Activated naive CD4-positive, alpha-beta T cell treated with anti-CD3 and anti-CD28 coated beads, Interleukin-2, amount 10 ng/mL, durations not matched to agents 7 days and 5 days (primary cell): ENCODE data around the gene DES.

Source experiments
- CTCF ChIA-PET: fragments of 350-600 bp; sonication (Branson Sonifier 250); formaldehyde crosslinking; loops from one replicate; lab custom pipeline; 2021; ENCODE audit warnings: antibody characterized with exemption; lab: Charles Lee
- DNase-seq: peaks from one replicate; pipeline ENCODE4 v3.0.0-alpha.2; 2020
- H3K27ac Mint-ChIP-seq: one replicate; pipeline ENCODE4 v1.8.0; 2021; ENCODE audit warnings: mild to moderate bottlenecking, moderate library complexity, mixed read lengths
- H3K27me3 Mint-ChIP-seq: one replicate; pipeline ENCODE4 v1.8.0; 2021; ENCODE audit warnings: mild to moderate bottlenecking, mixed read lengths
- H3K36me3 Mint-ChIP-seq: one replicate; pipeline ENCODE4 v1.8.0; 2021; ENCODE audit warnings: mixed read lengths
- H3K4me1 Mint-ChIP-seq: one replicate; pipeline ENCODE4 v1.8.0; 2021; ENCODE audit warnings: mixed read lengths
- H3K4me3 Mint-ChIP-seq: one replicate; pipeline ENCODE4 v1.8.0; 2021; ENCODE audit warnings: mild to moderate bottlenecking, moderate library complexity, mixed read lengths
- H3K9me3 Mint-ChIP-seq: one replicate; pipeline ENCODE4 v1.8.0; 2021; ENCODE audit warnings: mixed read lengths

DES gene

DNA sequence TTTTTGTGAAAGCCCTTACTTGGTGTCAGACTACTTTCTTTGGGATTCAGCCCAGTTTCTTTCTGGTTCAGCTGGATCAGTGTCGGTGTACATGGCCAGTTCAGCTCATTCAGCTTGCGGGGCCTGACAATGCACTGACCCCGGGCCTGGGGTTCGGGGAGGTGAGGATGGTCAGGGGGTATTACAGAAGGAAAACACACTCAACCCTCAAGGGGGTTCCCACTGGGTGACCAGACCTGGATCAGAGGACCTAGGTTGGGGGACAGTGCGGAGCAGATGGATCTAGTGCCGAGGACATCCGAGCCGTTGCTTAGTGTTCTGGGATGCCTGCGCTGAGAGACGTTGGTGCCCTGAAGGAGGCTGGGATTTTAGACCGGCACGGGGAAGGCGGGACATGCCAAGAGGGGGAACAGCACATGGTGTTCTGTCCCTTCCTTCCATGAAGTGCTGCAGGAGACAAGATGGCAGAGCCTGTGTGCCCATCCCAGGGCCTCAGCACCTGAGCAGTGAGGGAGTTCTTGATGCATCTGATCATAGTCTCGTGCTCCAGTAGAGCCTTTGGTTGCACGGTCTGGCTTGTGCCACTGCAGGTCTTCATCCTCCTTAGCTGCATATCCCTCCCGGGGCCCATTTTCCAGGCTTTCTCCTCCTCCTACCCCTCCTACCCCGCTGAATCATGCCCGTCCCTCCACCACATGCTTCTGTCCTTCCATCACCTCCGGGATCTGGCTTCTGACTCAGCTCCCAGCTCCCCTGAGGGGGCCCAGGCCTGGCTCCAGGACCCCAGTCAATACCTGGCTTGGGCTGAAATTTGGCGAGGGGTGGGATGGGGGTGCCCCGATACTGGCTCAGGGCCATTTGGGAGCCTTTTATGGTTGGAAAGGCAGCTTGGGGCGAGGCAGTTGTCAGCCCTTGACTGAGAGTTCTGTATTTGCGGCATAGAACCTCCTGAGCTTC is 34.5 kb downstream of the DES start:
- Mint-ChIP-seq H3K4me3 (no peak overlapping the region), H3K27me3 (peaks cover 64% of the 10 kb centered on the region)
- DNase-seq = no peak

DNA sequence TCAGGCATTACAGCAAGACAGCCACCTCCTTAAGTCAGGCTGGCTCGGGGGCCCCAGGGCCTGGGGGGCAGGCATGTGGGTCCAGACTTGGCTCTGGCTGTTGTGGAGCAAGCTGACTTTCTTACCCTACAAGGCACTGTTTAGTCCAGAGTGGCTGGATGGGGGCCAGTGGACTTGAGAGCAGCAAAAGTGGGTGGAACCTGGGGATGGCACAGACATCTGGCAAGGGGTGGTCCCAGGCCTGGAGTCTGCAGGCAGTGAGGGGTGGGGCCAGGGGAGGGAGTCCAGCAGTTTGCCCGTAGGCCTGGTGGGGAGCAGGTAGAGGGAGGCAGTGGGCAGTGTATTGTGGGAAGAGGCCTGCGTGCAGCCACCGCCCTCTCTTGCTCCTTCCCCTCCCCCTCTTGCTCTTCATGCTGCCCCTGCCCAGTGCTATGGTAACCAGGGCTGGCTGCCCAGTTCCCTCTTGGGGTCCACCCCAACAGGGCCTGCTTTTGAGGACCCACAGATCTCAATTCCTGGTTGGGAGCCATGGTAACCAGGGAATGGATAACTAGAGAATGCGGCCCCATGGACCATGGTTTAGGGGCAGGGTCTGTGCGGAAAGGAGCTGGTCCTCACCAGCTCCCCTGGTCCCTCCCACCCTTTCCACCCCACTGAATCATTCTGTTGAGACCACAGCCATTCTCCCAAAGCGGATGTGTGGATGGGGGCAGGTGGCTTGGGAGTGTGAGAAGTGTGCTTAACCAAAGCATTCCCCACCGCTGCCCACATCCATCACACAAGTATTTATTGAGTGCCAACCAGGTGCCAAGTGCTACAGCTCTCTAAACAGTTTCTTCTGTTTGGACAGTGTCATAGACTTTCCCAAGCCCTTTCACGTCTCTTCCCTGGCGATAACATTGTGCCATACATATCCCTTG is 35.8 kb downstream of the DES start:
- DNase-seq = no peak
- peaks cover 3% of the 10 kb centered on the region for H3K4me1 Mint-ChIP-seq
- H3K9me3 Mint-ChIP-seq = no peaks in the 10 kb centered on the region
- no peak overlapping the region for H3K4me3 Mint-ChIP-seq
- H3K27me3 Mint-ChIP-seq = peaks cover 54% of the 10 kb centered on the region
- H3K27ac Mint-ChIP-seq = no peak overlapping the region
- CTCF ChIA-PET = interaction anchor here (1.1 to 1.3 kb wide), 2 partner anchors 20 to 87 kb away, joined by 4 read pairs; no protein-coding TSS in a partner anchor
- no peaks in the 10 kb centered on the region for H3K36me3 Mint-ChIP-seq

More for the DNA sequence above, 34.5 kb downstream of the DES start:
- Mint-ChIP-seq H3K4me1 (peaks cover 3% of the 10 kb centered on the region), H3K36me3 (no peaks in the 10 kb centered on the region), H3K9me3 (no peaks in the 10 kb centered on the region), H3K27ac (no peak overlapping the region)
- CTCF ChIA-PET = interaction anchor here (1.1 to 1.3 kb wide), 2 partner anchors 19 to 88 kb away, joined by 4 read pairs; no protein-coding TSS in a partner anchor

DNA sequence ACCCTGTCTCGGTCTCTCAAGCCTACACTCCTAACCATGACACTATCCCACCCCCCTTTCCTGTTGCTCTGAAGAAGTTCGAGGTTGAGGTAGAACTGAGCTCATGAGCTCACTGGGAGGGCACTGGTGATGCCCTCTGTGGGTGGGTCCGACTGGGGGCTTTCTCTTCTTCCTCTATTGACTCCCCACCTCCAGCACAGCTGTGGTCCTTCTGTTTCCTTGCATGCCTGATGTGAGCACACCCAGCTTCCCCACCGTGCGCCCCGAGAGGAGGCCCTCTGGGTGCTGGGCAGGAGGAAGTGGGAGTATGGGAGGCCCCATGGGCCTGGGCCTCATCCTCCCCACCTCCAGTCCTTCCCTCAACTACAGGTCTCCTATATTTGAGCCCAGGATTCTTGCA is 37.4 kb downstream of the DES start:
- CTCF ChIA-PET = interaction anchor here (0.8 to 1.5 kb wide), 5 partner anchors 9 to 43 kb away, joined by 3 to 4 read pairs (median 3); partner anchors contain the start of gene GMPPA
- Mint-ChIP-seq H3K9me3 (no peaks in the 10 kb centered on the region), H3K4me3 (no peak overlapping the region), H3K27ac (peak overlapping the region; percentile 34), H3K36me3 (no peaks in the 10 kb centered on the region), H3K4me1 (no peaks in the 10 kb centered on the region), H3K27me3 (peaks cover 38% of the 10 kb centered on the region)
- no peak for DNase-seq

DNA sequence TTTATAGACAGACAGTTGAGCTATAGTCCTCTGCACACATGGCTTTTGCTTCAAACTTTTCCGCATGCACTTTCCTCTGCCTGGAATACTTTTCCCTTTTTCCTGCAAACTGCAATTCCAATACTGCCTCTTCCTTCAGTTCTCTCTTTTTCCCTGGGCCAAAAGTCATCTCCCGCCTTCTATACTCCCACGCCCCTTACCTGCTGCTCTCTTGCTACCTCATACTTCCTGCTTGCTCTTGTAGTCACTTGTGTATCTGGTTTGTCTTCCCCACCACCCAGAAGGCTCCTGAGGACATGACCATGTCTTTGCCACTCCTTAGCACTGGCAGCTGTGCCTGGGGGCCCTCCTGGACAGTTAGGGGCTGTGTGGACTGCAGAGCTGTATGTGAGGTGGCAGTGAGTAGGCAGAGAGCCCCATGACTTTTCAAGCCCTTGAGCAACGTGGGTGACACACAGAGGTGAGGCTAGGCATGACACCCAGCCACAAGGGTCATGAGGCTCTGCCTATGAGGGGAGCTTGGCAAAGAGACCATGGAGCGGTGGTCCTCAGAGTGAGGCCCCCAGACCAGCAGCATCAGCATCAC is 39.7 kb downstream of the DES start:
- no peak overlapping the region for H3K4me3 Mint-ChIP-seq
- H3K27ac Mint-ChIP-seq = no peak overlapping the region
- DNase-seq = no peak
- H3K9me3 Mint-ChIP-seq = no peaks in the 10 kb centered on the region
- no peaks in the 10 kb centered on the region for H3K36me3 Mint-ChIP-seq
- peaks cover 15% of the 10 kb centered on the region for H3K27me3 Mint-ChIP-seq
- CTCF ChIA-PET = interaction anchor here (0.6 to 2.5 kb wide), 11 partner anchors 9 to 1648 kb away, joined by 3 to 23 read pairs (median 3); no protein-coding TSS in a partner anchor
- peaks cover 3% of the 10 kb centered on the region for H3K4me1 Mint-ChIP-seq

DNA sequence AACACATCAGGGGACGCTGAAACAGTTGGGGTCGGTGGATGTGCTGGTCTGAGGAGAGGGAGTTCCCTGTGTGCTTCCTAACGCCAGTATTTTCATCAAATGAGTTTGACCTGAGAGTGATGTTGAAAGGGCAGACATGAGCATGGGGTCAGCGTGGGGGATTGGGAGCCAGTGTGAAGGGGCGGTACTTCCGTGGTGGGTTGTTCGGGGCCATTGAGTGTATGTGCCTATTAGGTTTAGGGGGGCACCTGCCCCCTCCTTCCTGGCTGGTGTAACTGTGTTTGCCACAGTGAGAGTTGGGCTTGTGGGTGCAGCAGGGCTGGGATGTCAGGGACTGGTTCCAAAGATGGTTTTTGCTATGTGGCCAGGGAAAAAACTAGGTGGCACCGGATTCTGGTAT is 40.8 kb downstream of the DES start:
- no peak overlapping the region for H3K27ac Mint-ChIP-seq
- H3K4me3 Mint-ChIP-seq = no peak overlapping the region
- H3K36me3 Mint-ChIP-seq = no peaks in the 10 kb centered on the region
- CTCF ChIA-PET = interaction anchor here (0.8 to 2.5 kb wide), 8 partner anchors 9 to 71 kb away, joined by 3 to 23 read pairs (median 4); no protein-coding TSS in a partner anchor
- no peaks in the 10 kb centered on the region for H3K9me3 Mint-ChIP-seq
- DNase-seq = no peak
- H3K4me1 Mint-ChIP-seq = peaks cover 3% of the 10 kb centered on the region
- peaks cover 11% of the 10 kb centered on the region for H3K27me3 Mint-ChIP-seq

DNA sequence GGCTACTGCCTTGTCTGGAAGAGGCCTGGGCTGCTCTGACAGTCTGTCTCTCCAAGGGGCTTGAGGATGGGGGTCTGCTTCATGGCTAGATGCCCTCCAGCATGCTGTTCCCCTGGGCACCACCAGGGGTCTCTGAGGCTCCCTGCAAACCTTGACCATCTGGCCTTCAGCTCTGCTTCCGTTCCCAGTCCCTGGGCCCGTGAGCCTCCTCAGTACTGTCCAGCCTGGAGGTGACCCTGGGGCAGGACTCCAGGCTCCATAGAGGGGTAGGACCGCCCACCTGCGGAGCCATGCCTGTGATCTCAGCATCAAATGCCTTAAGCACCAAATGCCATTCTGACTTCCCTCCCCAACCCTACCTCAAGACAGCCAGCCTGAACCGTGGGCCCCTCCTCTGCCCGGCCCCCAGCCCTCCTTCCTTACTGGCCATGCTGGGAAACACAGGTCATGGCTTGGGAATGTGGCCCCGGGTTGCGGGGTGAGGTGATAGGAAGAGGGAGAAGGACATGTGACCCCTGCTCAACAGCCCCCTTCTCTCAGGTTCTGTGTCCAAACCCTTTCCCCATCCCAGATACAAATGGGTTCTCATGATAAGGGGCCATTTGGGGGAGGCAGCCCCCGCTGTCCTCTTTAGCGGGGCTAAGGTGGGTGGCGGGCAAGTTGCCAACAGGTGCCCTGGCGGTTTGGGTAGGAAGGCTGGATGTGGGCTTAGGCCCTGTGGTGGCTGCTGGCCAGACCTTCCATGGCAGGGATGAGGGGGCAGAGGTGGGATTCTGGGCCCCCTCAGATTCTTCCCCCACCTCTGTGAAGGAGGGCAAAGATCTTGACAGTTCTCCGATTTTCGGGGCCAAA is 41.5 kb downstream of the DES start:
- peak; percentile 49 for DNase-seq
- Mint-ChIP-seq H3K9me3 (no peaks in the 10 kb centered on the region), H3K27ac (no peak overlapping the region), H3K4me1 (peaks cover 3% of the 10 kb centered on the region), H3K4me3 (no peak overlapping the region), H3K36me3 (no peaks in the 10 kb centered on the region), H3K27me3 (peaks cover 8% of the 10 kb centered on the region)
- CTCF ChIA-PET = interaction anchor here (0.8 to 2.5 kb wide), 5 partner anchors 8 to 70 kb away, joined by 3 to 23 read pairs (median 3); no protein-coding TSS in a partner anchor

DNA sequence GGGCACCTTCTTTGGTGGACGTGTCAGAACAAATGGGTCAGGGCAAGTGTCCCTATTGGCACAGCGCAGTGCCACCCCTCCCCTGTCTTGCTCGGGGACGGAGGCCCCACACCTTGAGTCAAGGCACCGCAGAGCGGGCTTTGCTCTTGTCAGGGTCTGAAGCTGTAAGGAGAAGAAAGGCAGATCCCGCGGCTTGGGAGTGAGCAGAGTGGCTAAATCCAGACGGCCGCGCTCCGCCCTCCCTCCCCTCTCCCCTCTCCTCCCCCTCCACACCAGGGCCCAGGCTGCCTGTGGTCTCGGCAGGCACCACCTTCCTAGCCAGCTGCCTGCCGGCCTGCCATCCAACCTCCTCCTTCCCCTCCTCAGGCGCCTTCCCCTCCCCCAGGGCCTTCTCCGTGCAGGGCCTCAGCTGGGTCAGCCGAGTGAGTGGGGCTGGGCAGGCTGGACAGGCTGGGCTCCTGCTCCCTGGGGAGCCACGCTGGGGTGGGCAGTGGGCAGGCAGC is 42.3 kb downstream of the DES start:
- Mint-ChIP-seq H3K4me3 (no peak overlapping the region), H3K36me3 (no peaks in the 10 kb centered on the region), H3K27me3 (peaks cover 7% of the 10 kb centered on the region), H3K9me3 (no peaks in the 10 kb centered on the region), H3K27ac (no peak overlapping the region), H3K4me1 (peaks cover 3% of the 10 kb centered on the region)
- CTCF ChIA-PET = interaction anchor here (1.3 to 3.2 kb wide), 3 partner anchors 38 to 69 kb away, joined by 5 to 19 read pairs (median 6); partner anchors contain the start of gene GMPPA
- no peak for DNase-seq

DNA sequence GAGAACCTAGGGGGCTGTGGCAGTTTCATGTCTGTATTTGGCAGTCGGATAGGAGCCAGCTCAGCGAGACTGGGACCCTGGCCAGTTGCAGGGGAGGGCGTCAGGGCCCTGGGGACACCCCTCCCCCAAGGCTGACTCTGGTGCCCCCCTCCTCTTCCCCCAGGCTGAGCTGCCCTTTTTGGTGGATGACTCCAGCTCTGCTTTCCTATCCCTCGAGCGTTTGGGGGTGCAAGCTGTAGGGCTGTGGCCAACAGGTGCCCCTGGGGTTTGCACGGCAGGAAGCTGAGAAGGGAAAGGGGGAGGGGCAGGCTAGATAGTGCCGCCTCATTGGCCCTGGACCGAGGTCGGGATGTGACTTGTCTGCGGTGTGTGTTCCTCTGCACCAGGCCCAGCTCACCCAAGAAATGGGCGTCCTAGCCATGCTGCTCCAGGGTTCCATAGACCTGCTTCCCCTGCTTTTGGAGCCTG is 42.9 kb downstream of the DES start:
- Mint-ChIP-seq H3K27ac (no peak overlapping the region), H3K36me3 (no peaks in the 10 kb centered on the region), H3K9me3 (no peaks in the 10 kb centered on the region), H3K4me3 (no peak overlapping the region), H3K4me1 (peaks cover 3% of the 10 kb centered on the region), H3K27me3 (peaks cover 4% of the 10 kb centered on the region)
- CTCF ChIA-PET = interaction anchor here (1.1 to 3.2 kb wide), 4 partner anchors 11 to 68 kb away, joined by 4 to 19 read pairs (median 6); partner anchors contain the start of gene GMPPA
- DNase-seq = peak; percentile 40

DNA sequence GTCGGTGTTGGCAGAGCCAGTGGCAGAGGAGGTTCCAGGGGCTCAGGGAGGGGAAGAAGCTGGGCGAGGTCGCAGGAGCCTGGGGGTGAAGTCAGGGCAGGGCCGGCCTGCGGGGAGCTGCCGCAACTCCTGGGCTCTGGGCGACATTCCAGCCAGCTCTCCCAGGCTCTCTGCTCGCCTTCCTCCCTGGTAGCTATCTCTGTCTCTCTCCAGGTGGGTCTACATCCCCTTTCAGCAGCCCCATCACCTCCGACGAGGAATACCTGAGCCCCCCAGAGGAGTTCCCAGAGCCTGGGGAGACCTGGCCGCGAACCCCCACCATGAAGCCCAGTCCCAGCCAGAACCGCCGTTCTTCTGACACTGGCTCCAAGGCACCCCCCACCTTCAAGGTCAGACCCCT is 43.5 kb downstream of the DES start:
- Mint-ChIP-seq H3K27me3 (peaks cover 4% of the 10 kb centered on the region), H3K4me3 (no peak overlapping the region), H3K9me3 (no peaks in the 10 kb centered on the region), H3K4me1 (peaks cover 3% of the 10 kb centered on the region), H3K27ac (no peak overlapping the region), H3K36me3 (no peaks in the 10 kb centered on the region)
- DNase-seq = no peak
- CTCF ChIA-PET = interaction anchor here (1.1 to 3.2 kb wide), 4 partner anchors 12 to 68 kb away, joined by 4 to 19 read pairs (median 6); partner anchors contain the start of gene GMPPA

DNA sequence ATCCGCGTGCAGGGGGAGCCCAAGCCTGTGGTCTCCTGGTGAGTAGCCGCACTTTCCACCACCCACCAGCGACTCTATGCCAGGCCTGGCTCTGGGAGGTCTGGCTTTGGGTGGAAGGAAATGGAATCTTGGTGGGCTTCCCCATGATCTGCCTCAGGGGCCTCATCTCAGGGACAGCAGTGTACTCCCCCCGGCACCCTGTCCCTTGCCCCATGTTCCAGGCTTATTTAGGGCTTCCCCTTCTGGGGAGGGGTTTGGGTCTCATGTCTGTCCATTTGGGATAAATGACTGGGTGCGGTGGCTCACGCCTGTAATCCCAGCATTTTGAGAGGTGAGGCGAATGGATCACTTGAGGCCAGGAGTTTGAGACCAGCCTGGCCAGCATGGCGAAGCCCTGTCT is 44.2 kb downstream of the DES start:
- Mint-ChIP-seq H3K36me3 (no peaks in the 10 kb centered on the region), H3K4me3 (no peak overlapping the region), H3K27me3 (peaks cover 4% of the 10 kb centered on the region), H3K9me3 (no peaks in the 10 kb centered on the region), H3K27ac (no peak overlapping the region), H3K4me1 (peaks cover 3% of the 10 kb centered on the region)
- CTCF ChIA-PET = interaction anchor here (0.8 to 3.2 kb wide), 4 partner anchors 15 to 67 kb away, joined by 3 to 19 read pairs (median 3); no protein-coding TSS in a partner anchor
- DNase-seq = no peak

DNA sequence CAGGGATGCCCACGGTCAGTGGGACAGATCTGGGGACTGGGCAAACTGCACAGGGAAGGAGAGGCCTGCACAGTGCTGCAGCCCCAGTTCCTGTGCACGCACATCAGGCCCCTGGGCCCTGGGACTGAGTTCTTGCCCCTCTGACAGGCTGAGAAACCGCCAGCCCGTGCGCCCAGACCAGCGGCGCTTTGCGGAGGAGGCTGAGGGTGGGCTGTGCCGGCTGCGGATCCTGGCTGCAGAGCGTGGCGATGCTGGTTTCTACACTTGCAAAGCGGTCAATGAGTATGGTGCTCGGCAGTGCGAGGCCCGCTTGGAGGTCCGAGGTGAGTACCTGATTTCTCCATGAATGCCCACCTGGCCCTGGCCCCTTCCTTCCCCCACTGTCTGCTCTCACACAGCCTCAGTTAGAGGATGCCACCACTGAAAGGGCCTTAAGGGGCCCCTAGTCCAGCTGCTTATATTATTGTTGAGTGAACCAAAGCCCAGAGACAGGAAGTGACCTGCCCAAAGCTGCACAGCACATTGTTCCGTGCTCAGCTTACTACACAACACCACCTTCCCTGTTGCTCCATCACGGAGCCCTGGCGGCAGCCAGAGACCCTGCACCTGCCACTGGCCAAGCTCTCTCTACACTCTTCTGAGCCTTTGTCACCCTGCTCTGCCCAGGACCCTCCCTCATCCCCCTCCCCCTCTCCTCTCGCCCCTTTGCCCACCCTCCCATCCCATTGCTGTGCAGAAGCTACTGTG is 46.3 kb downstream of the DES start:
- Mint-ChIP-seq H3K36me3 (no peaks in the 10 kb centered on the region), H3K27ac (no peak overlapping the region), H3K4me1 (peaks cover 3% of the 10 kb centered on the region), H3K4me3 (no peak overlapping the region), H3K9me3 (no peaks in the 10 kb centered on the region), H3K27me3 (no peaks in the 10 kb centered on the region)
- CTCF ChIA-PET = interaction anchor here (0.9 to 1.8 kb wide), 3 partner anchors 15 to 62 kb away, joined by 3 to 6 read pairs (median 3); no protein-coding TSS in a partner anchor
- DNase-seq = no peak
